HL-60 (cell line): ENCODE results near the gene TRAPPC1.

Experiments used
- TF ChIP-seq, protein P1 (sequence below): IDR thresholded peaks from 2 replicates; pipeline ENCODE4 v1.6.1; 2012; ENCODE audit warnings: low read depth; ENCODE audit not compliant: insufficient replicate concordance
- TF ChIP-seq, protein P2 (sequence below): IDR thresholded peaks from one replicate; pipeline ENCODE4 v1.5.1; 2011; ENCODE audit warnings: low read length, control low read depth, inconsistent platforms; ENCODE audit not compliant: insufficient read depth

DNA sequence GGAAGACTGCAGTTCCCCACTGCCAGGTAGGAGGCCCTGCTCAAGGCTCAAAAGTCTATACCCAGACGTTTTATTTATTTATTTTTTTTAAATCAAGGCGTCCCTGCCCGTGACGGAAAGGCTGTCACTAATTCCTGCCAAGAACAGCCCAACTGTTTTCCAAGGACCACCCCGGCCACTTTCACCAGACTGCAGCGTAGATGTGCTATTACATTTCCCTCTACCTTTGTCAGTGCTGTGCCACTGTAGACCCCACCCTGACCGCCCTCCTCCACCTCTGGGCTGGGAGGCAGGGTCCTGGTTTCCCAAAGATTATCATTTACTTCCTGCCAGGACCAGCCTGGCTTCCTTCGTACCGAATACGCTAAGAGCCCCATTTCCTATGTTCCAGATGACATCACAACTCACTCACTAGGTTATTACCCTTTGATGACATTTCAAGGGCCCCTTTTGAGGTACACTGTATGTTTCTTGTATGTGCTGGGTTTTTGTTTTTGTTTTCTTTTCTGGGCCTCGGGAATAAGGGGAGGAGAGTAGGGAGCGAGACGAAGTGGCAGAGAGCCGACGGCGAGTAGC lies 9.4 kb downstream of the TRAPPC1 start:
- TF ChIP-seq, protein P1, sequence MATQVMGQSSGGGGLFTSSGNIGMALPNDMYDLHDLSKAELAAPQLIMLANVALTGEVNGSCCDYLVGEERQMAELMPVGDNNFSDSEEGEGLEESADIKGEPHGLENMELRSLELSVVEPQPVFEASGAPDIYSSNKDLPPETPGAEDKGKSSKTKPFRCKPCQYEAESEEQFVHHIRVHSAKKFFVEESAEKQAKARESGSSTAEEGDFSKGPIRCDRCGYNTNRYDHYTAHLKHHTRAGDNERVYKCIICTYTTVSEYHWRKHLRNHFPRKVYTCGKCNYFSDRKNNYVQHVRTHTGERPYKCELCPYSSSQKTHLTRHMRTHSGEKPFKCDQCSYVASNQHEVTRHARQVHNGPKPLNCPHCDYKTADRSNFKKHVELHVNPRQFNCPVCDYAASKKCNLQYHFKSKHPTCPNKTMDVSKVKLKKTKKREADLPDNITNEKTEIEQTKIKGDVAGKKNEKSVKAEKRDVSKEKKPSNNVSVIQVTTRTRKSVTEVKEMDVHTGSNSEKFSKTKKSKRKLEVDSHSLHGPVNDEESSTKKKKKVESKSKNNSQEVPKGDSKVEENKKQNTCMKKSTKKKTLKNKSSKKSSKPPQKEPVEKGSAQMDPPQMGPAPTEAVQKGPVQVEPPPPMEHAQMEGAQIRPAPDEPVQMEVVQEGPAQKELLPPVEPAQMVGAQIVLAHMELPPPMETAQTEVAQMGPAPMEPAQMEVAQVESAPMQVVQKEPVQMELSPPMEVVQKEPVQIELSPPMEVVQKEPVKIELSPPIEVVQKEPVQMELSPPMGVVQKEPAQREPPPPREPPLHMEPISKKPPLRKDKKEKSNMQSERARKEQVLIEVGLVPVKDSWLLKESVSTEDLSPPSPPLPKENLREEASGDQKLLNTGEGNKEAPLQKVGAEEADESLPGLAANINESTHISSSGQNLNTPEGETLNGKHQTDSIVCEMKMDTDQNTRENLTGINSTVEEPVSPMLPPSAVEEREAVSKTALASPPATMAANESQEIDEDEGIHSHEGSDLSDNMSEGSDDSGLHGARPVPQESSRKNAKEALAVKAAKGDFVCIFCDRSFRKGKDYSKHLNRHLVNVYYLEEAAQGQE = no peak
- TF ChIP-seq, protein P2, sequence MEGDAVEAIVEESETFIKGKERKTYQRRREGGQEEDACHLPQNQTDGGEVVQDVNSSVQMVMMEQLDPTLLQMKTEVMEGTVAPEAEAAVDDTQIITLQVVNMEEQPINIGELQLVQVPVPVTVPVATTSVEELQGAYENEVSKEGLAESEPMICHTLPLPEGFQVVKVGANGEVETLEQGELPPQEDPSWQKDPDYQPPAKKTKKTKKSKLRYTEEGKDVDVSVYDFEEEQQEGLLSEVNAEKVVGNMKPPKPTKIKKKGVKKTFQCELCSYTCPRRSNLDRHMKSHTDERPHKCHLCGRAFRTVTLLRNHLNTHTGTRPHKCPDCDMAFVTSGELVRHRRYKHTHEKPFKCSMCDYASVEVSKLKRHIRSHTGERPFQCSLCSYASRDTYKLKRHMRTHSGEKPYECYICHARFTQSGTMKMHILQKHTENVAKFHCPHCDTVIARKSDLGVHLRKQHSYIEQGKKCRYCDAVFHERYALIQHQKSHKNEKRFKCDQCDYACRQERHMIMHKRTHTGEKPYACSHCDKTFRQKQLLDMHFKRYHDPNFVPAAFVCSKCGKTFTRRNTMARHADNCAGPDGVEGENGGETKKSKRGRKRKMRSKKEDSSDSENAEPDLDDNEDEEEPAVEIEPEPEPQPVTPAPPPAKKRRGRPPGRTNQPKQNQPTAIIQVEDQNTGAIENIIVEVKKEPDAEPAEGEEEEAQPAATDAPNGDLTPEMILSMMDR = no peak
